H1 (cell line): ENCODE data around the gene FLNA.
A peak's percentile ranks its signal among the peaks of the same experiment; 100 is the strongest.

ENCODE experiments used
- BACH1 ChIP-seq: IDR thresholded peaks from 2 replicates; pipeline ENCODE4 v1.6.1; 2012; ENCODE audit warnings: low read length, improper control_type of control experiment
- CBX5 ChIP-seq: fragments of 300-800, 300-1000 bp; sonication (generic); IDR thresholded peaks from 2 replicates; pipeline ENCODE4 v1.7.1; 2016; ENCODE audit warnings: antibody characterized with exemption, low read length, low read depth
- CEBPB ChIP-seq: IDR thresholded peaks from 2 replicates; pipeline ENCODE4 v1.6.1; 2012; ENCODE audit warnings: low read depth, low read length
- CTCF ChIP-seq, 3 experiments: IDR thresholded peaks; 1 replicate in 2 of 3; 2 replicates in 1 of 3; pipeline versions ENCODE4 v1.5.1 to v1.6.1; 2011; ENCODE audit warnings: low read length in 3 of 3, mild to moderate bottlenecking in 3 of 3, inconsistent platforms in 2 of 3, low read depth in 1 of 3, moderate library complexity in 1 of 3; ENCODE audit not compliant: insufficient read depth in 1 of 3; ENCODE audit errors: control extremely low read depth in 1 of 3
- EGR1 ChIP-seq: IDR thresholded peaks from 2 replicates; pipeline ENCODE4 v1.6.1; 2011; ENCODE audit warnings: low read depth, low read length, borderline replicate concordance
- EP300 ChIP-seq, 2 experiments: IDR thresholded peaks; 1 replicate in 1 of 2; 2 replicates in 1 of 2; pipeline ENCODE4 v1.6.1; 2011 to 2012; ENCODE audit warnings: low read depth in 2 of 2, low read length in 2 of 2, mild to moderate bottlenecking in 2 of 2, borderline replicate concordance in 1 of 2, inconsistent platforms in 1 of 2, moderate library complexity in 1 of 2
- GABPA ChIP-seq: IDR thresholded peaks from 2 replicates; pipeline ENCODE4 v1.6.1; 2011; ENCODE audit warnings: mild to moderate bottlenecking, low read length, moderate library complexity, borderline replicate concordance; ENCODE audit not compliant: insufficient read depth
- HDAC6 ChIP-seq: IDR thresholded peaks from one replicate; pipeline ENCODE4 v1.7.1; 2012; ENCODE audit warnings: low read depth, mild to moderate bottlenecking, inconsistent platforms, low read length, moderate library complexity
- KDM5A ChIP-seq: fragments of 200-600 bp; IDR thresholded peaks from 2 replicates; pipeline ENCODE4 v1.7.1; 2012; ENCODE audit warnings: mild to moderate bottlenecking, low read length, inconsistent platforms, mixed read lengths
- POLR2A ChIP-seq, 2 experiments: IDR thresholded peaks; 1 replicate in 1 of 2; 2 replicates in 1 of 2; pipeline ENCODE4 v1.6.1; 2011; ENCODE audit warnings: low read depth in 2 of 2, low read length in 2 of 2, mild to moderate bottlenecking in 2 of 2; ENCODE audit errors: control extremely low read depth in 1 of 2
- POLR2AphosphoS5 ChIP-seq: IDR thresholded peaks from 2 replicates; pipeline ENCODE4 v1.6.1; 2011; ENCODE audit warnings: low read depth, low read length
- TAF1 ChIP-seq: IDR thresholded peaks from 2 replicates; pipeline ENCODE4 v1.6.1; 2011; ENCODE audit warnings: mild to moderate bottlenecking, low read depth, low read length
- ZNF274 ChIP-seq: IDR thresholded peaks from 2 replicates; pipeline ENCODE4 v1.7.0; 2012; ENCODE audit warnings: low read length, borderline replicate concordance; ENCODE audit errors: extremely low read depth

- TF ChIP-seq CTCF (IDR thresholded peaks at IDR 0.05; ENCODE audit: control extremely low read depth in 1 of 3, insufficient read depth in 1 of 3, low read depth in 1 of 3, low read length in 3 of 3): no peak
- TF ChIP-seq CEBPB: no peak
- TF ChIP-seq BACH1: no peak
- peak in 1 of 2 experiments; percentile 7; a peak in 1 of 3 replicates for TF ChIP-seq POLR2A (IDR thresholded peaks at IDR 0.05; ENCODE audit: control extremely low read depth in 1 of 2, low read depth in 2 of 2, low read length in 2 of 2)
- no peak for TF ChIP-seq KDM5A
- TF ChIP-seq ZNF274: no peak
- 0 out of 2 replicates have a peak, but pooled peaks have one; percentile 12 for TF ChIP-seq POLR2AphosphoS5
- no peak for TF ChIP-seq TAF1
- no peak for TF ChIP-seq CBX5
- no peak for TF ChIP-seq EGR1
- TF ChIP-seq HDAC6: no peak
- no peak for TF ChIP-seq GABPA
- no peak for TF ChIP-seq EP300 (IDR thresholded peaks at IDR 0.05; ENCODE audit: borderline replicate concordance in 1 of 2, low read depth in 2 of 2, low read length in 2 of 2)
These were observed 19.9 kb downstream of the FLNA start for GRCh38 chrX:154354516-154354915.
